RPMI8226 (cell line): Measurements from ENCODE around the gene FGF18.
A peak's percentile ranks its signal among the peaks of the same experiment; 100 is the strongest.
"Not testable (repeated sequence)": the region's sequence is repeated elsewhere in the genome, so short reads cannot be mapped to it uniquely, and the experiment has no call there.

ENCODE experiments used
- DNase-seq: peaks from one replicate; pipeline ENCODE4 v3.0.0-alpha.2; 2015

The FGF18 gene

GRCh38 chr5:171418982-171419687 is at the start of gene FGF18:
TSS of gene FGF18 (plus strand) at chr5:171419647. CDS start at chr5:171420200, 553 bp downstream.
- peak; percentile 30 for DNase-seq

- DNase-seq, result no peak
These were observed 49.5 kb upstream of the FGF18 start for GRCh38 chr5:171369898-171370297.

- DNase-seq, result peak; percentile 20
These were observed 48.6 kb upstream of the FGF18 start for GRCh38 chr5:171370881-171371280.

GRCh38 chr5:171371326-171371725 is 48.1 kb upstream of the FGF18 start:
- DNase-seq, result no peak

GRCh38 chr5:171379961-171380360 is 39.5 kb upstream of the FGF18 start:
- DNase-seq, result no peak

- DNase-seq, result not testable (repeated sequence)
These were observed 35.0 kb upstream of the FGF18 start for GRCh38 chr5:171384416-171384815.

- not testable (repeated sequence) for DNase-seq
These were observed 34.4 kb upstream of the FGF18 start for GRCh38 chr5:171384999-171385398.

GRCh38 chr5:171386006-171386671 is 33.3 kb upstream of the FGF18 start:
- DNase-seq, result no peak

- no peak for DNase-seq
These were observed 32.5 kb upstream of the FGF18 start for GRCh38 chr5:171386861-171387344.

GRCh38 chr5:171387345-171387969 is 32.0 kb upstream of the FGF18 start, which contains the start of gene NPM1:
TSS of gene NPM1 (plus strand) at chr5:171387849. CDS start at chr5:171387949, 100 bp downstream.
- peak; percentile 99 for DNase-seq

GRCh38 chr5:171387970-171388815 is 31.3 kb upstream of the FGF18 start:
- DNase-seq, result peak; percentile 89

GRCh38 chr5:171388816-171389168 is 30.7 kb upstream of the FGF18 start:
- DNase-seq, result no peak

GRCh38 chr5:171390883-171391677 is 28.4 kb upstream of the FGF18 start:
- no peak for DNase-seq

- no peak for DNase-seq
These were observed 27.4 kb upstream of the FGF18 start for GRCh38 chr5:171391996-171392577.

GRCh38 chr5:171392585-171393159 is 26.8 kb upstream of the FGF18 start:
- no peak for DNase-seq

- DNase-seq, result no peak
These were observed 24.4 kb upstream of the FGF18 start for GRCh38 chr5:171395042-171395441.

- DNase-seq, result not testable (repeated sequence)
These were observed 22.9 kb upstream of the FGF18 start for GRCh38 chr5:171396583-171396982.

GRCh38 chr5:171397190-171397589 is 22.3 kb upstream of the FGF18 start:
- DNase-seq, result no peak

GRCh38 chr5:171397599-171397998 is 21.8 kb upstream of the FGF18 start:
- DNase-seq, result no peak

GRCh38 chr5:171398660-171399059 is 20.8 kb upstream of the FGF18 start:
- not testable (repeated sequence) for DNase-seq

GRCh38 chr5:171400169-171400568 is 19.3 kb upstream of the FGF18 start:
- no peak for DNase-seq
